Occipital lobe (tissue), 2 donors: ENCODE results near the gene GSTA1. TPM values are rescaled to one million over a fixed set of nuclear protein-coding genes. Genes with fewer than 3 reads are reported as not detected.
"Not testable (repeated sequence)": the region's sequence is repeated elsewhere in the genome, so short reads cannot be mapped to it uniquely, and the experiment has no call there.

Experiments
- DNase-seq: peaks from one replicate; lab custom pipeline; 2025; lab: John Stamatoyannopoulos, UW
- total RNA-seq: library from RNA; depleted of rRNA; stranded (reverse); fragments of >200 nt; gene quantifications from one replicate; pipeline ENCODE4 v1.2.3, GENCODE V29; 2014

The GSTA1 gene
- total RNA-seq, 1 donor from 2014 or later: 0.31 TPM

- no peak for DNase-seq
Observed at GRCh38 chr6:52808660-52809059, 5.0 kb upstream of the GSTA1 start.

GRCh38 chr6:52802806-52803205 lies 810 bp downstream of the GSTA1 start:
- no peak for DNase-seq

DNA sequence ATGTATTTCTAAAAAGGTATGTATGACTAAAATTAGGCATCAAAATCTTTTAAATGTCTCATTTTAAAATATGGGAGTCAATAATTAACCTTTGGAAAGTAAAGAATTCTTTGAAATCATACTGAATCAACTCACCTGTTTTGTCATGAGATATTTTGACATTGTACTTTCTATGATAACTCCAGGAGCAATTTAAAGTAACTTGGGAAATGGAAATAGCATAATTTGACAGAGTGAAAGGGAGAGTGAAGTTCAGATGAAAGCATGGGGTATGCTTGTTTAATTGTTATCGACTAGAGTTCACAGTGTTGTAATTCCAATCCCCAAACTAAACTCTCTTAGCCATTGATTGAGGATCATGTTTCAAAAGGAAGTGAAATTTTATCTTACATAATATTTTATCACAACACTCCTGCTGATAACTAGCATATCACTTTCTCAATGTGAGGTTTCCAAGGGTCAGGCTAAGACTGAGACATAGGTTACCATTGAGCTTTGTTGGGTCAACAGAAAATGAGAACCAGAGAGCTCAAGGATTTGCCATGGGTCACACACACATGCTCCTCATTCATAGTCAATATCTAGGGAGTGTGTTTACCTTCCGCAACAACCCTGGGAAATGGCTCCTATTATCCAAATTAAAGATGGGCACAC lies 2.3 kb downstream of the GSTA1 start:
- no peak for DNase-seq

- DNase-seq: not testable (repeated sequence)
Observed at GRCh38 chr6:52799272-52799671, 4.3 kb downstream of the GSTA1 start.

DNA sequence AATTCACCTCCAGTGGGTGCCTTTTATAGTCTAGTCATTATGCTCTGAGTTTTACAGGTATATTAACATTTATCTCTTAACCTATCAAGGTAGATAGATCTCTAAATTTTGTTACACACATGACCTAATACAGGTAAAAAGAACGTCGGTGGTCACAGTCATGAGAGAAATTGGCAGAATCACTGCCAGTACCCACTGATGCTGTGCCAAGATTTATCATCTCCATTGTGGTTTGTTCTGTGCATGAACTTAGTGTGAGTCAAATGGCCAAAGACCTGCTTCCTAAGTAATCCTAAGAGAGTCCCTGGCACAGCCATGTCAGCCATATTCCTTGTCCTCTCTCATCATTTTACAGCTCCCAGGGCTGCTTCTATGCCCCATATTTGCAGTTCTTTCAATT lies 9.2 kb downstream of the GSTA1 start:
- DNase-seq: not testable (repeated sequence)

DNA sequence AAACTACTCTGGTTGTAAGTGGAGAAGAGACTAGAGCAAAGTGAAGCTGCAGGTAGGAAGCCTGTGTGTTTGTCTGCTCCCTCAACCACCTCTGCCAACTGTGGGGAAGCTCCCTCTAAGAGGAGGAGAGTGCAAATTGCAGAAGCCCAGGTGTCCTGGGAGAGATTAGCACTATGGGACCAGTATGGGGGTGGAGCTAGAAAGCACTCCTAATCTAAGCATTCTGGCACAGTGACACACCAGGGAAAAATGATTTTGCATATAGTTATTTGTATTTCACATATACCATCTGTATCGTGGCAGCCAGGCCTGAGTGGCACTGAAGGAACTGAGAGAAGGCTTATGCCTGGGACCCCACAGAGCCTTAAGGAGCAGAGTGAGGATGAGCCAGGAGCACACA lies 12.8 kb downstream of the GSTA1 start:
- no peak for DNase-seq

- DNase-seq: not testable (repeated sequence)
Observed at GRCh38 chr6:52789658-52790057, 14.0 kb downstream of the GSTA1 start.

- no peak for DNase-seq
Observed at GRCh38 chr6:52788478-52788877, 15.1 kb downstream of the GSTA1 start.

DNA sequence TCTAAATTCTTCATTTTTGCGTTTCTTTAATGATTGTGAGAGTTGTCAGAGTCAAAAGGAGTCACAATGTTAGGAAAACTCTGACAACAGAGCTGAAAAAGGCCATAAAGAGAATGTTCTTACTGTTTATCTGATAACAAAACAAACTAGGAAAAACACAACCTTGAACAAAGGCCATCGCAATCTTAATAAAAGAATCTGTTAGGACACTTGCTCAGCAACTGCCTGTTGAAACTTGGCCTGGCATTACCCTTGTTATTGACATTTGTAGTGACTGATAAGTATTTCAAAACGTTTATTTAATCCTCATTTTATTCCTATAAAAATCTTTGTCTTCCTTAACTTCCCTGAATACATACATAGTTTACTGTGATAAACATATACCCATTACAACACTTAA lies 15.7 kb downstream of the GSTA1 start:
- no peak for DNase-seq

DNA sequence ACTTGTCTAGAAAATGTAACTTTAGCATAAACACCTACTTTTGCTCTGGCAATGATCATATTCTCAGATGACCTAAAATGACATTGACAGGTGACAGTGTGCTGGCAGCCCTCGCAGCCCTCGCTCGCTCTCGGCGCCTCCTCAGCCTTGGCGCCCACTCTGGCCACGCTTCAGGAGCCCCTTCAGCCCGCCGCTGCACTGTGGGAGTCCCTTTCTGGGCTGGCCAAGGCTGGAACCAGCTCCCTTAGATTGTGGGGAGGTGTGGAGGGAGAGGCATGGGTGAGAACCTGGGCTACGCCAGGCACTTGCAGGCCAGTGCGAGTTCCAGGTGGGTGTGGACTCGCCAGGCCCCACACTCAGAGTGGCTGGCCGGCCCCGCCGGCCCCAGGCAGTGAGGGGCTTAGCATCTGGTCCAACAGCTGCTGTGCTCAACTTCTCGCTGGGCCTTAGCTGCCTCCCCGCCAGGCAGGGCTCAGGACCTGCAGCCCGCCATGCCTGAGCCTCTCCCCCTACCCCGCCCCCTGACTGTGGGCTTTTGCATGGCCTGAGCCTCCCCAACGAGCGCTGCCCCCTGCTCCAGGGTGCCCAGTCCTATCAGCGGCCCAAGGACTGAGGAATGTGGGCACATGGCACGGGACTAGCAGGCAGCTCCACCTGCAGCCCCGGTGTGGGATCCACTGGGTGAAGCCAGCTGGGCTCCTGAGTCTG lies 17.2 kb downstream of the GSTA1 start:
- no peak for DNase-seq

DNA sequence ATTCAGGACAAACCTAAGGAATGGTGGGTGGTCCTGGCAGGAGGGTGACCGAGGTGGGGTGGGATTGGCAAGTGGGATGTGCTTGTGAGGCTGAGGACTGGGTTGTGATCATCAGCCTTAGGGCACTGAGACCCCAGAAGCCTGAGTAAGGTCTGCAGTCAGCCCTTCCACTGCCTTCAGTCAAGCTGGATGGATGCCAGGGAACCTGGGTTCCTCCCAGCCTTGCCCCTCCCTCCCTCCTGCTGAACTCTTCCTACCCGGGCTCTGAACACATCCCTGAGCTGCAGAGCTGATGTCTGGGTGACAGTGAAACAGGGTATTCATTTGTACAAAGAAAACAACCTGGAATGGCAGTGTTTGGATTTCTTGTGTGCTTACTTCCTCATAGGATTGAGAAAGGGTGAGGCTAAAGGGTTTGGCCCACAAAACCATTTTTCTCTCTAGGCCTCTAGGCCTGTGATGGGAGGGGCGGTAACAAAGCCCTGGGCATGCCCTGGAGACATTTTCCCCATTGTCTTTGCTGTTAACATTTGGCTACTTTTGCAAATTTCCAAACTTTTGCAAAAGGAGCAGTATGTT lies 20.8 kb downstream of the GSTA1 start:
- not testable (repeated sequence) for DNase-seq

GRCh38 chr6:52782209-52782608 lies 21.4 kb downstream of the GSTA1 start:
- DNase-seq: not testable (repeated sequence)

- no peak for DNase-seq
Observed at GRCh38 chr6:52779237-52779636, 24.4 kb downstream of the GSTA1 start.

GRCh38 chr6:52776711-52777351 lies 26.8 kb downstream of the GSTA1 start:
- DNase-seq: not testable (repeated sequence)

GRCh38 chr6:52769399-52769798 lies 34.2 kb downstream of the GSTA1 start:
- not testable (repeated sequence) for DNase-seq

DNA sequence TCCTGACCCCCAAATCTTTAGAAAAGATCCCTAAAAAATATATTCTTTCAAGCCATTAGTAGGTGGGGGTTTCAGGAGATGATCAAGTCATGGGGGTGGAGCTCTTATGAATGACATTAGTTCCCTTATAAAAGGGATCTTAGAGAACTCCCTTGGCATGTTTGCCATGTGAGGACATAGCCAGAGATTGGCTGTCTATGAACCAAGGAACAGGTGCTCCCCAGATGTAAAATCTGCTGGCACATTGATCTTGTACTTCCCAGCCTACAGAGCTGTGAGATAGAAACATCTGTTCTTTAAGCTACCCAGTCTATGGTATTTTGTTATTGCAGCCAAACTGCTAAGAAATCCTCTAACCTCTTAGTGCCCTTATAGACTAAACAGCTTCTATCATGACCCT lies 36.0 kb downstream of the GSTA1 start:
- DNase-seq: not testable (repeated sequence)

- not testable (repeated sequence) for DNase-seq
Observed at GRCh38 chr6:52763322-52763916, 40.2 kb downstream of the GSTA1 start, which contains the start of gene GSTA2. Gene GSTA2, minus strand, starts transcription at chr6:52763475. Its CDS starts 5,528 bp downstream, at chr6:52757947.

- not testable (repeated sequence) for DNase-seq
Observed at GRCh38 chr6:52761673-52762491, 41.7 kb downstream of the GSTA1 start.

- no peak for DNase-seq
Observed at GRCh38 chr6:52760105-52760765, 43.4 kb downstream of the GSTA1 start.

- DNase-seq: no peak
Observed at GRCh38 chr6:52759085-52759484, 44.5 kb downstream of the GSTA1 start.
